ENCODE results near the gene MASP1. TPM values are rescaled to one million over a fixed set of nuclear protein-coding genes. Genes with fewer than 3 reads are reported as not detected.

Gene MASP1
- total RNA-seq, 1 experiment from 2014 or later, result not detected

DNA sequence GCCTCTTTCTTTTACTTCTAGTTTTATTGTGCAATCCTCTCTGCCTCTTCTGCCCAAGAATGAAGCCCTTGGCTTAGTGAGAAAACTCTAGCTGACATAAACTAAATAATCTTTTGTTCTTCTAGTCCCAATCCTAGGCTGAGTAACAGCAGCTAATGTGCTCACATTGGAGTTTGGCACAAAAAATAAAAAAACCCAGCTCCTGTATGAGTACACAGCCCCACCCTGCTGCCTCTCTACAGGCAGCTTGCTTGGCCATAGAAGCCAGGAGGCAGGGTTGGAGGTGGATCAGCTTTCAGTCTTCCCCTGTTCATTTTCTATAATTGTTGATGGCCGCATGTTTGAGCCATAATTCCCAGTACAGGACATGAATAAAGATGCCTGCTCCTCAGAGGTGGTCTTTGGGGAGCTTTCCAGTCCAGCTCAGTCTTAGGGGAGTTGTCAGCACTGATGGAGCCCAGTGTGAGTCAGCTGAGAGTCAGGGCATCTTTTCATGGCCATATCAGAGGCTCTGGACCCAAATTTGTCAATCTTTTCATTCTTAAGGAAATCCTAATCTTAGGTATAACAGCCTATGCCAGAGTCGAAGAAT lies 47.5 kb downstream of the MASP1 start:
- H2AFZ ChIP-seq (ENCODE audit: low read depth, low read length, poor library complexity, severe bottlenecking), result no peak overlapping the region
- H3K79me2 ChIP-seq (ENCODE audit: insufficient read depth, low read length), result no peaks in the 10 kb centered on the region
- no peak overlapping the region for H3K4me3 ChIP-seq (replicated peaks in 1 of 2; ENCODE audit: low read depth in 1 of 2, low read length in 2 of 2)
- H3K4me1 ChIP-seq (ENCODE audit: control insufficient read depth in 1 of 2, insufficient read depth in 2 of 2, low read length in 2 of 2), result no peaks in the 10 kb centered on the region
- TF ChIP-seq ELF1 (IDR thresholded peaks at IDR 0.05; ENCODE audit: borderline replicate concordance, low read depth), result no peak
- TF ChIP-seq CEBPB (IDR thresholded peaks at IDR 0.05; ENCODE audit: low read depth), result no peak
- no peak for TF ChIP-seq JUND (IDR thresholded peaks at IDR 0.05)
- TF ChIP-seq SP1 (IDR thresholded peaks at IDR 0.05; ENCODE audit: low read depth), result no peak
- no peak for TF ChIP-seq ZNF274 (IDR thresholded peaks at IDR 0.05; ENCODE audit: low read depth, low read length)
- TF ChIP-seq, protein P1, sequence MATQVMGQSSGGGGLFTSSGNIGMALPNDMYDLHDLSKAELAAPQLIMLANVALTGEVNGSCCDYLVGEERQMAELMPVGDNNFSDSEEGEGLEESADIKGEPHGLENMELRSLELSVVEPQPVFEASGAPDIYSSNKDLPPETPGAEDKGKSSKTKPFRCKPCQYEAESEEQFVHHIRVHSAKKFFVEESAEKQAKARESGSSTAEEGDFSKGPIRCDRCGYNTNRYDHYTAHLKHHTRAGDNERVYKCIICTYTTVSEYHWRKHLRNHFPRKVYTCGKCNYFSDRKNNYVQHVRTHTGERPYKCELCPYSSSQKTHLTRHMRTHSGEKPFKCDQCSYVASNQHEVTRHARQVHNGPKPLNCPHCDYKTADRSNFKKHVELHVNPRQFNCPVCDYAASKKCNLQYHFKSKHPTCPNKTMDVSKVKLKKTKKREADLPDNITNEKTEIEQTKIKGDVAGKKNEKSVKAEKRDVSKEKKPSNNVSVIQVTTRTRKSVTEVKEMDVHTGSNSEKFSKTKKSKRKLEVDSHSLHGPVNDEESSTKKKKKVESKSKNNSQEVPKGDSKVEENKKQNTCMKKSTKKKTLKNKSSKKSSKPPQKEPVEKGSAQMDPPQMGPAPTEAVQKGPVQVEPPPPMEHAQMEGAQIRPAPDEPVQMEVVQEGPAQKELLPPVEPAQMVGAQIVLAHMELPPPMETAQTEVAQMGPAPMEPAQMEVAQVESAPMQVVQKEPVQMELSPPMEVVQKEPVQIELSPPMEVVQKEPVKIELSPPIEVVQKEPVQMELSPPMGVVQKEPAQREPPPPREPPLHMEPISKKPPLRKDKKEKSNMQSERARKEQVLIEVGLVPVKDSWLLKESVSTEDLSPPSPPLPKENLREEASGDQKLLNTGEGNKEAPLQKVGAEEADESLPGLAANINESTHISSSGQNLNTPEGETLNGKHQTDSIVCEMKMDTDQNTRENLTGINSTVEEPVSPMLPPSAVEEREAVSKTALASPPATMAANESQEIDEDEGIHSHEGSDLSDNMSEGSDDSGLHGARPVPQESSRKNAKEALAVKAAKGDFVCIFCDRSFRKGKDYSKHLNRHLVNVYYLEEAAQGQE (IDR thresholded peaks at IDR 0.05; ENCODE audit: low read depth), result no peak
- no peak for TF ChIP-seq CBX3 (IDR thresholded peaks at IDR 0.05; ENCODE audit: low read depth)
- TF ChIP-seq, protein P2, sequence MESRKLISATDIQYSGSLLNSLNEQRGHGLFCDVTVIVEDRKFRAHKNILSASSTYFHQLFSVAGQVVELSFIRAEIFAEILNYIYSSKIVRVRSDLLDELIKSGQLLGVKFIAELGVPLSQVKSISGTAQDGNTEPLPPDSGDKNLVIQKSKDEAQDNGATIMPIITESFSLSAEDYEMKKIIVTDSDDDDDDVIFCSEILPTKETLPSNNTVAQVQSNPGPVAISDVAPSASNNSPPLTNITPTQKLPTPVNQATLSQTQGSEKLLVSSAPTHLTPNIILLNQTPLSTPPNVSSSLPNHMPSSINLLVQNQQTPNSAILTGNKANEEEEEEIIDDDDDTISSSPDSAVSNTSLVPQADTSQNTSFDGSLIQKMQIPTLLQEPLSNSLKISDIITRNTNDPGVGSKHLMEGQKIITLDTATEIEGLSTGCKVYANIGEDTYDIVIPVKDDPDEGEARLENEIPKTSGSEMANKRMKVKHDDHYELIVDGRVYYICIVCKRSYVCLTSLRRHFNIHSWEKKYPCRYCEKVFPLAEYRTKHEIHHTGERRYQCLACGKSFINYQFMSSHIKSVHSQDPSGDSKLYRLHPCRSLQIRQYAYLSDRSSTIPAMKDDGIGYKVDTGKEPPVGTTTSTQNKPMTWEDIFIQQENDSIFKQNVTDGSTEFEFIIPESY (IDR thresholded peaks at IDR 0.05; ENCODE audit: extremely low read depth, insufficient replicate concordance, low read length), result no peak
- TF ChIP-seq ZFX (IDR thresholded peaks at IDR 0.05), result no peak
- no peak for TF ChIP-seq FOSL1 (IDR thresholded peaks at IDR 0.05; ENCODE audit: low read depth)
- TF ChIP-seq SIN3A (IDR thresholded peaks at IDR 0.05; ENCODE audit: low read depth), result no peak
- TF ChIP-seq POLR2A (IDR thresholded peaks at IDR 0.05; ENCODE audit: borderline replicate concordance, extremely low read depth, insufficient read depth, insufficient read length), result no peak
- TF ChIP-seq YY1 (IDR thresholded peaks at IDR 0.05; ENCODE audit: extremely low read depth, insufficient replicate concordance, low read depth, low read length), result no peak
- TF ChIP-seq EGR1 (IDR thresholded peaks at IDR 0.05; ENCODE audit: low read depth), result no peak
- TF ChIP-seq EZH2phosphoT487 (IDR thresholded peaks at IDR 0.05; ENCODE audit: borderline replicate concordance), result no peak
- TF ChIP-seq, protein P3, sequence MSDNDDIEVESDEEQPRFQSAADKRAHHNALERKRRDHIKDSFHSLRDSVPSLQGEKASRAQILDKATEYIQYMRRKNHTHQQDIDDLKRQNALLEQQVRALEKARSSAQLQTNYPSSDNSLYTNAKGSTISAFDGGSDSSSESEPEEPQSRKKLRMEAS (IDR thresholded peaks at IDR 0.05), result no peak
- TF ChIP-seq, protein P4, sequence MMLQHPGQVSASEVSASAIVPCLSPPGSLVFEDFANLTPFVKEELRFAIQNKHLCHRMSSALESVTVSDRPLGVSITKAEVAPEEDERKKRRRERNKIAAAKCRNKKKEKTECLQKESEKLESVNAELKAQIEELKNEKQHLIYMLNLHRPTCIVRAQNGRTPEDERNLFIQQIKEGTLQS (IDR thresholded peaks at IDR 0.05), result no peak
- no peak for TF ChIP-seq EZH2 (IDR thresholded peaks at IDR 0.05)
- no peak for TF ChIP-seq TCF7L2 (IDR thresholded peaks at IDR 0.05; ENCODE audit: borderline replicate concordance, extremely low read depth, insufficient read depth, insufficient read length)
- TF ChIP-seq, protein P5, sequence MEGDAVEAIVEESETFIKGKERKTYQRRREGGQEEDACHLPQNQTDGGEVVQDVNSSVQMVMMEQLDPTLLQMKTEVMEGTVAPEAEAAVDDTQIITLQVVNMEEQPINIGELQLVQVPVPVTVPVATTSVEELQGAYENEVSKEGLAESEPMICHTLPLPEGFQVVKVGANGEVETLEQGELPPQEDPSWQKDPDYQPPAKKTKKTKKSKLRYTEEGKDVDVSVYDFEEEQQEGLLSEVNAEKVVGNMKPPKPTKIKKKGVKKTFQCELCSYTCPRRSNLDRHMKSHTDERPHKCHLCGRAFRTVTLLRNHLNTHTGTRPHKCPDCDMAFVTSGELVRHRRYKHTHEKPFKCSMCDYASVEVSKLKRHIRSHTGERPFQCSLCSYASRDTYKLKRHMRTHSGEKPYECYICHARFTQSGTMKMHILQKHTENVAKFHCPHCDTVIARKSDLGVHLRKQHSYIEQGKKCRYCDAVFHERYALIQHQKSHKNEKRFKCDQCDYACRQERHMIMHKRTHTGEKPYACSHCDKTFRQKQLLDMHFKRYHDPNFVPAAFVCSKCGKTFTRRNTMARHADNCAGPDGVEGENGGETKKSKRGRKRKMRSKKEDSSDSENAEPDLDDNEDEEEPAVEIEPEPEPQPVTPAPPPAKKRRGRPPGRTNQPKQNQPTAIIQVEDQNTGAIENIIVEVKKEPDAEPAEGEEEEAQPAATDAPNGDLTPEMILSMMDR (IDR thresholded peaks at IDR 0.05 in 2 of 3, conservative IDR thresholded peaks at IDR 0.05 in 1 of 3; ENCODE audit: borderline replicate concordance in 1 of 3, insufficient read depth in 1 of 3, low read depth in 2 of 3, low read length in 2 of 3), result no peak
- no TSS peak for BruUV-seq (replicated peaks)
- DNase-seq (ENCODE audit: low read depth, low spot score) (no peak), ATAC-seq (no peak)
- H3K4me2 ChIP-seq (ENCODE audit: low read length), result no peak overlapping the region
- RAD21 ChIA-PET (ENCODE audit: low non-redundant PET in 1 of 2, low total read pairs in 2 of 2, uncharacterized antibody in 2 of 2, unreplicated experiment in 2 of 2), result no interaction called here
- intact Hi-C loops (cut with micrococcal nuclease), result no loop called here
- no peaks in the 10 kb centered on the region for H3K27me3 ChIP-seq (ENCODE audit: insufficient read depth, low read length)
- CTCF ChIA-PET, result no interaction called here
- H3K9ac ChIP-seq (ENCODE audit: low read length), result no peak overlapping the region
- H3K27ac ChIP-seq (ENCODE audit: low read depth, low read length), result no peak overlapping the region
- H3K9me3 ChIP-seq (ENCODE audit: control insufficient read depth in 1 of 2, insufficient read depth in 1 of 2, low read depth in 1 of 2, low read length in 2 of 2), result no peaks in the 10 kb centered on the region
- no peaks in the 10 kb centered on the region for H4K20me1 ChIP-seq (ENCODE audit: insufficient read depth)
- no peaks in the 10 kb centered on the region for H3K36me3 ChIP-seq (ENCODE audit: control insufficient read depth in 1 of 2, insufficient read depth in 2 of 2, low read length in 2 of 2)
- H3K9me2 ChIP-seq (ENCODE audit: insufficient read depth), result no peaks in the 10 kb centered on the region
- POLR2A ChIA-PET, result no interaction called here
